Lung (tissue), 12 donors: ENCODE data around the gene CARD16. TPM values are rescaled to one million over a fixed set of nuclear protein-coding genes. Genes with fewer than 3 reads are reported as not detected.

ENCODE experiments used
- ATAC-seq: fragments of 200-7000 bp; cut with Tn5 transposase; one replicate; pipeline ENCODE4 v1.9.1; 2020; ENCODE audit warnings: moderate number of reproducible peaks; ENCODE audit not compliant: insufficient read depth, low FRiP score
- DNase-seq, 3 donors: peaks; one replicate each; pipeline ENCODE4 v3.0.0-alpha.2; 2013 to 2017
- H3K27ac ChIP-seq, 2 donors: one replicate each; pipeline ENCODE4 v1.5.1; 2013; ENCODE audit warnings: mild to moderate bottlenecking in 2 of 2, moderate library complexity in 2 of 2, control low read depth in 1 of 2, inconsistent platforms in 1 of 2, low read depth in 1 of 2, low read length in 1 of 2
- H3K27me3 ChIP-seq, 3 donors: one replicate each; pipeline ENCODE4 v1.5.1; 2013; ENCODE audit warnings: low read length in 2 of 3; ENCODE audit not compliant: control insufficient read depth in 3 of 3, insufficient read depth in 3 of 3
- H3K36me3 ChIP-seq, 4 donors: one replicate each; pipeline ENCODE4 v1.5.1; 2013; ENCODE audit warnings: low read length in 4 of 4, mild to moderate bottlenecking in 1 of 4, moderate library complexity in 1 of 4; ENCODE audit not compliant: control insufficient read depth in 4 of 4, insufficient read depth in 4 of 4
- H3K4me1 ChIP-seq, 5 donors: one replicate each; pipeline ENCODE4 v1.5.1; 2013; ENCODE audit warnings: low read length in 5 of 5, mild to moderate bottlenecking in 2 of 5, moderate library complexity in 1 of 5; ENCODE audit not compliant: control insufficient read depth in 5 of 5, insufficient read depth in 5 of 5
- H3K4me3 ChIP-seq: one replicate; pipeline ENCODE4 v1.5.1; 2013; ENCODE audit warnings: mild to moderate bottlenecking, control low read depth, moderate library complexity
- H3K9ac ChIP-seq, 2 donors: one replicate each; pipeline ENCODE4 v1.5.1; 2013; ENCODE audit warnings: low read length in 2 of 2, control low read depth in 1 of 2; ENCODE audit not compliant: insufficient read depth in 1 of 2
- H3K9me3 ChIP-seq, 4 donors: one replicate each; pipeline ENCODE4 v1.5.1; 2013; ENCODE audit warnings: low read length in 3 of 4, mild to moderate bottlenecking in 1 of 4, moderate library complexity in 1 of 4; ENCODE audit not compliant: control insufficient read depth in 4 of 4, insufficient read depth in 3 of 4
- CTCF ChIP-seq: IDR thresholded peaks from 2 replicates; pipeline ENCODE4 v1.5.1; 2012; ENCODE audit warnings: mild to moderate bottlenecking; ENCODE audit errors: control extremely low read depth, extremely low read depth
- WGBS, 2 donors: extraction: QIAGEN DNeasy Blood & Tissue Kit; methylation state at CpG; one replicate each; pipeline ENCODE4 v1.1.7; 2013; 5-methylcytosine and 5-hydroxymethylcytosine counted together
- polyA plus RNA-seq, 2 donors: library from polyadenylated mRNA; stranded (reverse); fragments of 200-250 nt; gene quantifications; one replicate each; pipeline ENCODE4 v1.2.1, GENCODE V29; 2013
- total RNA-seq, 2 donors: library from RNA; depleted of rRNA in 1 of 2; stranded (reverse); fragments of >200 nt in 1 of 2; gene quantifications; one replicate each; pipeline ENCODE4 v1.2.1, GENCODE V29; 2014 to 2021
- donor health status: control.
- donor health status: control.
- donor health status: Bipolar disorder and iron deficiency.
- donor health status: healthy.
- donor health status: DM: yes; HTN: yes; CAD: no.

CARD16 gene
- total and polyA plus RNA-seq, 4 donors: 31.6 to 169 (median 63.1) TPM

- DNase-seq (no peak), ATAC-seq (no peak)
- Histone ChIP-seq H3K4me1 (peaks cover 0 to 12% (median 2%) of the 10 kb centered on the region in 5 donors), H3K27me3 (no peaks in the 10 kb centered on the region), H3K9me3 (peaks cover 0 to under 1% (median 0%) of the 10 kb centered on the region in 4 donors), H3K36me3 (peaks cover 6 to 17% (median 8%) of the 10 kb centered on the region in 4 donors), H3K4me3 (no peak overlapping the region), H3K9ac (no peak overlapping the region), H3K27ac (no peak overlapping the region)
- 44 to 58% methylated on average over 2 of the region's 2 CpGs for WGBS, 2 donors
- no peak for TF ChIP-seq CTCF
Measured at GRCh38 chr11:105032495-105032894, 12.6 kb downstream of the CARD16 start.

- Histone ChIP-seq H3K9ac (no peak overlapping the region), H3K4me1 (no peaks in the 10 kb centered on the region), H3K27me3 (no peaks in the 10 kb centered on the region), H3K36me3 (peaks cover 10 to 21% (median 14%) of the 10 kb centered on the region in 4 donors), H3K9me3 (no peaks in the 10 kb centered on the region), H3K4me3 (no peak overlapping the region), H3K27ac (no peak overlapping the region)
- ATAC-seq (no peak), DNase-seq (no peak)
- WGBS, 2 donors: 50 to 64% methylated on average over 3 of the region's 3 CpGs
- TF ChIP-seq CTCF: no peak
Measured at GRCh38 chr11:105027678-105028077, 17.5 kb downstream of the CARD16 start.

GRCh38 chr11:105024394-105024793, 20.7 kb downstream of the CARD16 start:
- Histone ChIP-seq H3K27ac (no peak overlapping the region), H3K9ac (no peak overlapping the region), H3K4me1 (no peaks in the 10 kb centered on the region), H3K36me3 (peaks cover 3 to 10% (median 9%) of the 10 kb centered on the region in 4 donors), H3K27me3 (no peaks in the 10 kb centered on the region), H3K9me3 (no peaks in the 10 kb centered on the region), H3K4me3 (no peak overlapping the region)
- DNase-seq: no peak
- WGBS, 2 donors: 65 to 79% methylated on average over 1 of the region's 1 CpG
- no peak for TF ChIP-seq CTCF
- no peak for ATAC-seq

GRCh38 chr11:105023003-105023402, 22.1 kb downstream of the CARD16 start, which contains the start of gene CASP5:
TSS of gene CASP5 (minus strand) at chr11:105023168. CDS start at chr11:105023136, 32 bp downstream.
- Histone ChIP-seq H3K27me3 (no peaks in the 10 kb centered on the region), H3K9me3 (no peaks in the 10 kb centered on the region), H3K4me3 (no peak within 1 kb of the TSS), H3K9ac (no peak within 1 kb of the TSS), H3K36me3 (peaks cover 3 to 9% (median 4%) of the 10 kb centered on the region in 4 donors), H3K27ac (no peak within 1 kb of the TSS), H3K4me1 (no peaks in the 10 kb centered on the region)
- DNase-seq (no peak), ATAC-seq (no peak)
- TF ChIP-seq CTCF: no peak
